GM19240 (cell line): ENCODE results near the gene KCNH6.

ENCODE experiments used
- DNase-seq: peaks from one replicate; pipeline ENCODE4 v3.0.0; 2011; ENCODE audit warnings: low spot score; ENCODE audit not compliant: insufficient read length

The KCNH6 gene

DNA sequence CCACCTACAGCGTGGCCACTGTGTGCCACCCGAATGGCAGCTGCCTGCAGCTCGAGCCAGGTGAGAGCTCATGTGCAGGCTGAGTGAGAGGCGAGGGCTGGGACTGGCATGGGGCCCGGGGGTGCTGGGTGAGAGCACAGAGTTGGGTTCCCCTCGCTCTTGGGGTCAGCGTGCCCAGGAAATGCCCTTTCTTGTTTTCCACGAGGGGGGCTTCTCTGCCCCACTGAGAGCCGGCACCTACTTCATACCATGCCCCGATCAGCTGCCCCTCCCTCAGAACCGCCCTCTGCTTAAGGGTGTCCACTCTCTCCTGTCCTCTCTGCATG is 36.2 kb upstream of the KCNH6 start:
- DNase-seq: no peak

DNA sequence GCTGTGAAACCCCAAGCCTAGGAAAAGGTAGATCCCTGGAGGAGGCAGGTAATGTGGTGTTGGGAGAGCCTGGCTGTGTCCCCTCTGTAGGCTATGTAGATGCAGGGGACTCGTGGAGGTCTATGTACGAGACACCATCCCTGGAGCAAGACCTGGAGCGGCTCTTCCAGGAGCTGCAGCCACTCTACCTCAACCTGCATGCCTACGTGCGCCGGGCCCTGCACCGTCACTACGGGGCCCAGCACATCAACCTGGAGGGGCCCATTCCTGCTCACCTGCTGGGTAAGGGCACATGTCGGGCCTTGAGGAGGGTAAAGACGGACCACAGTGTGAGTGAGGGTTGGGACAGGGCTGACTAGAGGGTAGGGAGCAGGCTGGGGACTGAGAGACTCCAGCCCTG is 34.3 kb upstream of the KCNH6 start:
- no peak for DNase-seq

DNA sequence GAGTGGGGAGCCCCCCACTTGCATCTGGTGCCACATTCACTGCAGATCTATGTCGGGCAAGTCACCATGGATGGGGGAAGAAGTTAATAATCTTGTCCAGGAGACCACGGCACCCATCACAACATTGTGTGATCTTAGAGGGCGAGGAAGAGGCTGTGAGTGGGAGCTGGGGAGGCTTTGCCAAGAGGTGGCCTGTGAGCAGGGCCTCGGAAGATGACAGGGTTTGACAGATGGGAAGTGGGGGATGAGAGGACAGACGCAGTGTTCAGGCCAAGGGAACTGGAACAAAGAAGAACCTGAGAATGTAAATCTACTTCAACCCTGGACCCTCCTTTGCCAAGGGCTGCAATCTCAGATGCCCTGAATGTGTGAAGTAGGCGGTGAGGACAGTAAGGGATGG is 33.9 kb upstream of the KCNH6 start:
- no peak for DNase-seq

DNA sequence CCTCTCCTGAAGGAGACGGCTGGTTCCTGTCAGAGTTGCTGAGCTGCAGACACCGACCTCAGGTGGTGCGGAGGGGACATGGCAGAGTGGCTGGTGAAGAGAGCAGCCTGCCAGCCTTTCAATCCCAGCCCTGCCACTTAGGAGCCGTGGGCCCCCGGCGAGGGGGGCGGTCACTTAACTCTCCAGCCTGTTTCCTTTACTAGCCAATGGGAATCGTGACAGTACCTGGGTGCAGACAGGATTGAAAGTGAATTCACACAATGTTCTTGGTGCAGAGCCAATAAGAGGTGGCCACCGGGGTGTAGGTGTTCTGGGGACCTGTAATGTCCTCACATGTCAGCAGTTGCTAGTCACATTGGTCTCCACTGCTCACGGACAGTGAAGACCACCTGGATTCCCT is 32.8 kb upstream of the KCNH6 start:
- no peak for DNase-seq

DNA sequence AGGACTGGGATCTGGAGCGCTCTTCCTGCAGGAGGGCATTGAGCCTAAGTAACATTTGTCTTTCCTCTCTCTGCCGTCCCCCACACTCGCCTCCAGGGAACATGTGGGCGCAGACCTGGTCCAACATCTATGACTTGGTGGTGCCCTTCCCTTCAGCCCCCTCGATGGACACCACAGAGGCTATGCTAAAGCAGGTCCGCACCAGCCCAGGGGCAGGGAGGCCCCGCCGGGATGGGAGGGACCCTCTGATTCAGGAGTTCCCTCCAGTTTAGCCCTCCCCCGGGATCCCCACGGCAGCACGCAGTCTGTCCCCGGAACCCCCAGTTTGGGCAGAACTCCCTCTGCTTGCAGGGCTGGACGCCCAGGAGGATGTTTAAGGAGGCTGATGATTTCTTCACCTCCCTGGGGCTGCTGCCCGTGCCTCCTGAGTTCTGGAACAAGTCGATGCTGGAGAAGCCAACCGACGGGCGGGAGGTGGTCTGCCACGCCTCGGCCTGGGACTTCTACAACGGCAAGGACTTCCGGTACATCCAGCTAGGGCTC is 32.2 kb upstream of the KCNH6 start:
- no peak for DNase-seq

DNA sequence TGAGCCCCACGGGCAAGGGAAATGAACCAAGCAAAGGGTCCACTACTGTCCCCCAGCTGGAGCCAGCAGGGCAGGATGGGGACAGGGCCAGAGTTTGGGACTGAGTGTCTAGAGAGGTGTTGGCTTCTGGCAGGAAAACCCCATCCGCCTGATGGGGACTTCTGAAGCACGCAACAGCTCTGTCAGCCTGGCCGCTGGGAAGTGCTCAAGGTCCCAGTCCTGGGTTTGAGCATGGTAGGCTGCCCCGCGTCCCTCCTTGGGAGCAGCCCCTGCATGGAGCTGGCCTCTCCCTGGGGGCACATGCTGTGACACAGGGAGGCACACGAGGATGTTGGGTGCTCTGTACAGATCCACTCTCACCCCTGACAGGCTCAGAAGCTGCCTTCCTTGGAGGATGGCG is 31.7 kb upstream of the KCNH6 start:
- DNase-seq: no peak

DNA sequence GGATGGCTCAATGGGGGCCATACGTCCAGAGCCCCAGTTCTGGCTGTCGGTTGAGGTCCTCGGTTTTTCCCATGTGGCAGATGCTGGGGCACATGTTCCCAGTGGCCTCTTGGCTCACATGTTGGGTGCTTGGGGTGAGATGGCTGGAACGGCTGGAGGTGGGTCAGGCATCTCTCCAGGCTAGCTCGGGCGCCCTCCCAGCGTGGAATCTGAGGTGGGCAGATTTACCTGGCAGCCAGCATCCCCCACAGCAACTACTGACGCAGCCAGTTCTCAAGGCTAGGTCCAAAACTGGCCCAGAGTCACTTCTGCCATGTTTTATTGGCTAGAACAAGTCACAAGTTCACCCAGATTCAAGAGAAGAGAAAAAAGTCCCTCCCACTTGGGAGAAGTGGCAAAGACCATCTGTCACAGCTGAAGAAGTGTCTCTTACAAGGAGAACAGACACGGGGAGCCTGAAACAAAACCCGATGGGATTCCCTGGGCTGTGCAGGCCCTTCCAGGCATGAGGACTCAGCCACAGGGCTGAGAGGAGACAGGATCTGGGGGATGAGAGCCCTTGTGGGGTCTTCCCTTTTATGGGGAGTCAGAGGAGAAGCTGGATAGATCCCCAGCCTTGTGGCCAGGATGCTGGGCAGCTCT is 31.1 kb upstream of the KCNH6 start:
- DNase-seq: no peak

DNA sequence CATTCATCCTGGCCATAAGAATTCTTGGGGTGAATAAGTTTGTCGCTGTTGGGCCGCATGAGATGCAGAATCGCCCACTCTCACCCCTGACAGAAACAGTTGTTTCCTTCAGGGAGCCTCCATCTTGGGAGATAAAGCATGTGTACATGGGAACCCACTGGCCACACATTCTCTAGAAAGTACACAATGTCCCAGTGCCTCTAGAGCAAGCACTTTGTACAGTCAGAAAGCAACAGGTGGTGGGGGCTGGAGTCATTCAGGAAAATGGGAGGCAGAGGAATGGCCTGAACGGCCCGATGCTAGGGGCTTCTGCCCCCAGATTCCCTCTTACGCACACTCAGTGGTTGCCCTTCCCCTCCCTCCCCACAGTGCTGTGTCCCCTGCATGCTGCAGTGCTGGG is 30.2 kb upstream of the KCNH6 start:
- no peak for DNase-seq

DNA sequence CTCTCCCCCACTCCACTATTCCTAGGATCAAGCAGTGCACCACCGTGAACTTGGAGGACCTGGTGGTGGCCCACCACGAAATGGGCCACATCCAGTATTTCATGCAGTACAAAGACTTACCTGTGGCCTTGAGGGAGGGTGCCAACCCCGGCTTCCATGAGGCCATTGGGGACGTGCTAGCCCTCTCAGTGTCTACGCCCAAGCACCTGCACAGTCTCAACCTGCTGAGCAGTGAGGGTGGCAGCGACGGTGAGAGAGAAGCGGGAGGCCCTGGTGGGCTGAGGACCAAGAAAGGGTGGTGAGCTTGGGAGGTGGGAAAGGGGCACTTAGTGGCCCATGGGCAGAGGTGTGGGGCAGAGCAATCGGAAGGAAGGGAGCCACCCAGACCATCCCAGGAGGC is 29.7 kb upstream of the KCNH6 start:
- DNase-seq: no peak

DNA sequence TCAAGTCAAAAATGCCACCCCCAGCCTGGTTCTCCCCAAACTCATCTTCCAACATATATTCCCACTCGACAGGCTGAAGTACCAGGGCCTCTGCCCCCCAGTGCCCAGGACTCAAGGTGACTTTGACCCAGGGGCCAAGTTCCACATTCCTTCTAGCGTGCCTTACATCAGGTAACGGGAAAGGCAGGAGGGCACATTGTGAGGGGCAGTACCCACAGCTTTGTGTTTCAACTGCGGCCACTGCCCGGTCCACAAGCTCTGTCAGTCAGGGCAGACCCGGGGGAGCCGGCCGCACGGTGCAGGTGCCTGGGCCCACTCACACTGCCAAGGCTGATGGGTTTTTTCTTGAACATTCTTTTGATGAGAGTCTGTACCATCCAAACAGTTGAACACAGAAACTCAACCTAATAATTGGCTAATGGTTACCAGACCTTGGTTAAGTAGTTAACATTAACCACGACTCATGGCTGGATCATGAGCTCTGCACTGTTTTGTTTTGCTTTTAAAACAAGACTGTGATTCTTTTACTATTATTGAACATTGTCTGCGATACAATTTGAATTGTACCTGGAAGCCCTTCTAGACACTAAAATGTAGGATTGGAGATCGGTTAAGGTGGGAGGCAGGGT is 28.7 kb upstream of the KCNH6 start:
- no peak for DNase-seq

DNA sequence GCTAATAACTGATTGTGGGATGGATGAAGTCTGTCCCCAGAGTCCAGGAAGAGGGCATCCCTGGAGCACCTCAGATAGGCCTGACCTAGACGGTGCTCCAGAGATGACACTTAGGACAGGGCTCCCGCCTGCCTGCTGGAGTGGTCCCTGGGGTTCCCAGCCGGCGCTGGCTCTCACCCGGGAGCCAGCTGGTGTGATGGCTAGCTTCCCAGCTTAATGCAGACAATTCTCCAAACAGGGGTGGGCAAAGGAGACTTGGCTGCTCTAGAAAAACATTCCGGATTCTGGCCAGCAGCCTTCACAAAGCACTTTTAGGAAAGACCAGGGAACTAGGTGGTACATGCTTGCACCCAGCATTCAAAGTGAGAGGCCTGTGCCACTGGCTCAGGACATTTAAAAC is 27.7 kb upstream of the KCNH6 start:
- no peak for DNase-seq

DNA sequence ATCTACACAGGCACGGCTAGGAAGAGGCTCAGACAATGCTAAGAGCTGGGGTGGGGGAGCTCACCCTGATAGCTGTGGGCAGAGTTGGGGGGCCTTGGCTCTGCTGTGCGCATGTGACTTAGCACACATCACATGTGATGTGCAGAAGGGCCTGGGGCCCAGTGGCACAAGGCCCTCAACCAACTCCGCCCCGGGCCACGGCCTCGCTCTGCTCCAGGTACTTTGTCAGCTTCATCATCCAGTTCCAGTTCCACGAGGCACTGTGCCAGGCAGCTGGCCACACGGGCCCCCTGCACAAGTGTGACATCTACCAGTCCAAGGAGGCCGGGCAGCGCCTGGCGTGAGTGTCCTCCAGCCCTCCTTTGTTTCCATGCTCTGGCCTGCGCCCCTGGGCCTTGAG is 27.0 kb upstream of the KCNH6 start:
- no peak for DNase-seq

DNA sequence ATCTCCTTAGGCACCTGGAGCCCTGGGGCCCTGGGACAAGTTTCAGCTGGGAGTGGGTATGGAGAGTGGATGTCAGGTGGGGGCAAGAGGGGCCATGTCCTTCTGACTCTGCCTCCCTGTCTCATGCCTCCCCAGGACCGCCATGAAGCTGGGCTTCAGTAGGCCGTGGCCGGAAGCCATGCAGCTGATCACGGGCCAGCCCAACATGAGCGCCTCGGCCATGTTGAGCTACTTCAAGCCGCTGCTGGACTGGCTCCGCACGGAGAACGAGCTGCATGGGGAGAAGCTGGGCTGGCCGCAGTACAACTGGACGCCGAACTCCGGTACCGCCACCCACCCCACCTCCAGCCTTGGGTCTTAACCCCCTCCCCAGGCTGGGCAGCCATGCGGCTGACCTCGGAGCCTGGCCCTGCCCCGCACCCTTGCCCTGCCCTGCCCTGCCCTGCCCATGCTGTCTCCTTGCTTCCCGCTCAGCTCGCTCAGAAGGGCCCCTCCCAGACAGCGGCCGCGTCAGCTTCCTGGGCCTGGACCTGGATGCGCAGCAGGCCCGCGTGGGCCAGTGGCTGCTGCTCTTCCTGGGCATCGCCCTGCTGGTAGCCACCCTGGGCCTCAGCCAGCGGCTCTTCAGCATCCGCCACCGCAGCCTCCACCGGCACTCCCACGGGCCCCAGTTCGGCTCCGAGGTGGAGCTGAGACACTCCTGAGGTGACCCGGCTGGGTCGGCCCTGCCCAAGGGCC is 26.3 kb upstream of the KCNH6 start:
- DNase-seq: no peak

DNA sequence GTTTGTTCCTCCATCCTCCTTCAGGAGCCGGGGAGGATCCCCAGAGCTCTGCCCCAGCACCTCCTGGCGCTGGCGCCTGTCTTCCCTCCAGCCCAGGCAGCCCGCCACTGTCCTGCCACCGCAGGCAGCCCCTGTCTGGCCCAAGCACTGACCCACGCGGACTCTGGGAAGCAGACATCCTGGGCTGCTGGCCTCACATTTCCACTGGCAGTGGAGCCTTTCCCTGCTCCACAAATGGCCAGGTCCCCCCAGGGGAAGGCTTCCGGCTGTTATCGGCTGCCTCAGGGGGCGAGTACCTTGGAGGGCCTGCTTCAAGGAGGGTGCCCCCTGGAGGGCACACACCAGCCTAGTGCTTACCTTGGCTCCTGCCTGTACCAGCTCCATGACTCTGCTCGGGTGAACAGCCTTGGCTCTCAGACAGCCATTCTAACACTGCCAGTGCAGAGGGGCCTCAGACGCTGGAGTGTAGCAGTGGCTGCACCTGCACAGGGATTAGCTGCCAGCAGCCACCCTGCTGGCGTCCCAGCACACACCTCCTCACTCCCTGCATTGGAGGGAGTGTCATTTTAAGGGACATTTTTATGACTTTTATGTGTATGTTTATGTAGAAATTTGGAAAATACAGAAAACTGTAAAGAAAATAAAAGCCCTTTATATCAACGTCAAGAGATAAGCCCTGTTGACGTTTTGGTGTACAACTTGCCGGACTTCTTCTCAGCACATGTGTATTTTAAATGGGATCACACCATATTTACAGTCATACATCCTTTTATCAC is 25.3 kb upstream of the KCNH6 start:
- no peak for DNase-seq

DNA sequence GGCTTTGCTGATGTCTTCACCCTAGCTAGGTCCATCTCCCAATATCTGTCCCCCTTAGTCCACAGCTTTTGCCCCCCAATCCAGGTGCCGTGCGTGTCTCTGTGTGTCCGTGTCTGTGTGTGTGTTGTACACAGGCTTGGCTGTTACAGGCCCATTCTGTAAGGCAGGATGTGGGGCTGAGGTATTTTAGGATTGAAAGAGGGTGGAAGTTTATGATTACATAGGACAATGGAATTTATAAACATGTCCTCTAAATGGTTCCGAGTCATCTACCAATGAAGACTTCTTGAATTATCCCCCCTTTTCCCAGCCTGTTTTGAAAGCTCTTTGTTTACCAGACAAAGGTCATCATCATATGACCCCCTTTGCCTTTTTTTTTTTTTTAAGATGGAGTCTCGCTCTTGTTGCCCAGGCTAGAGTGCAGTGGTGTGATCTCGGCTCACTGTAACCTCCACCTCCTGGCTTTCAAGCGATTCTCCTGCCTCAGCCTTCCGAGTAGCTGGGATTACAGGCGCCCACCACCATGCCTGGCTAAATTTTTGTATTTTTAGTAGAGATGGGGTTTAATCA is 24.4 kb upstream of the KCNH6 start:
- no peak for DNase-seq

DNA sequence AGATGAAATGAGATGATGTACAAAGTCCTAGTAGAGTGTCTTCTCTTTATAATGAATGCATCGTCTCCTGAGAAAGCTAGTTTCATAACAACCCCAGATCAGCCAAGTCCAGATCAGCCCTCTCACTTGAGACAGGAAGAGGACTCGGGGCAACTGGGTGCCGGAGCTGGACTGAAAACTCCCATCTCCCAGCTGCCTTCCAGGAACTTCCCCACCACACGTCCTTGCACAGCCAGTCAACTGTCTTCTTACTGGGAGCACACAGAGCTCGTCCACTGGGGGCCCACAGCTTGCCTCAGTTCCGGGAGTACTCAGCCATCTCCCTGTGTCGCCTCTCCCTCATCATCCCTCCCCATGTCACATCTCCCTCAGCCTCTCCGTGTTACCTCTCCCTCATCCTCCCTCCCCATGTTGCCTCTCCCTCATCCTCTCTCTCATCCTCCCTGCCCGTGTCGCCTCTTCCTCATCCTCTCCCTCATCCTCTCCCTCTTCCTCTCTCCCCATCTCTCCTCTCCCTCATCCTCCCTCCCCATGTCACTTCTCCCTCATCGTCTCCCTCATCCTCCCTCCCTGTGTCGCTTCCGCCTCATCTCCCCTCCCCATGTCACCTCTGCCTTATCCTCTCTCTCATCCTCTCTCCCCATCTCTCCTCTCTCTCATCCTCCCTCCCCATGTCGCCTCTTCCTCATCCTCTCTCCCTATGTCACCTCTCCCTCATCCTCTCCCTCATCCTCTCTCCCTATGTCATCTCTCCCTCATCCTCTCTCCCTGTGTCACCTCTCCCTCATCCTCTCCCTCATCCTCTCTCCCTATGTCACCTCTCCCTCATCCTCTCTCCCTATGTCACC is 22.4 kb upstream of the KCNH6 start:
- DNase-seq: no peak

DNA sequence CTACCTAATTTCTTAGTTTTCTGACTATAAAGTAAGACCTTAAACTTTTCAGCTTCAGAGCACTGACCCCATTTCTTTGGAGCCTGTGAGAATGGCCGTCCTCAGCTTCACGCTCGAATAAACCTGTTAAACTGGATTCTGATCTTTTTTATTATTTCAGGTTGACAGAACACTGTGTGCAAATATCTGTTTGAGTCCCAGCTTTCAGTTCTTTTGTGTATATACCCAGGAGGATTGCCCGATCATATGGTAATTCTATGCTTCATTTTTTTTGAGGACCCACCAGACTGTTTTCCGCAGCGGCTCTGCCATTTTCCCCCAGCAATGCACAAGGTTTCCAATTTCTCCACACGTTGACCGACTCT is 19.8 kb upstream of the KCNH6 start:
- DNase-seq: no peak

DNA sequence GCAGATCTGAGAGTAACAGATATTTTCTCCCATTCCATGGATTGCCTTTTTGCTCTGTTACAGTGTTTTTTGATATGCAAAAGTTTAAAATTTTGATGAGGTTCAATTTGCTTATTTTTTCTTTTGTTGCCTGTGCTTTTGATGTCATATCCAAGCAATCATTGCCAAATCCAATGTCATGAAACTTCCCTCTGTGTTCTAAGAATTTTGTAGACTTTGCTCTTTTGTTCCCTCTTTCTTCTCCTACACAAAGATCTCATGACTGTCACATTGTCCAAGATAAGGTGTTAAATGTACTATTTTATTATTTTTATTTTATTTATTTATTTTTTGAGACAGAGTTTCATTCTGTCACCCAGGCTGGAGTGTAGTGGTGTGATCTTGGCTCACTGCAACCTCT is 18.9 kb upstream of the KCNH6 start:
- no peak for DNase-seq

DNA sequence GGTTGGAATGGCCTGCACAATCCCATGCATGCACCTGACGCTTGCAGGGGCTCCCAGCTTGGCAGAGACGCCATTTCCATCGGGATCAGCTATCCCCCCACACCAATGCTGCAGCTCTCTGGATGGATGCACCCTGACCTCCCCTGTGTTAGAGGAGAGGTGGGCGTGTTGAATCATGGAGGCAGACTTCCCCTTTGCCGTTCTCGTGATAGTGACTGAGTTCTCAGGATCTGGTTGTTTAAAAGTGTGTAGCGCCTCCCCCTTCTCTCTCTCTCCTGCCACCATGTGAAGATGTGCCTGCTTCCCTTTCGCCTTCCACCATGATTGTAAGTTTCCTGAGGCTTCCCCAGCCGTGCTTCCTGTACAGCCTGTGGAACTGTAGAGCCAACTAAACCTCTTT is 17.8 kb upstream of the KCNH6 start:
- DNase-seq: no peak

DNA sequence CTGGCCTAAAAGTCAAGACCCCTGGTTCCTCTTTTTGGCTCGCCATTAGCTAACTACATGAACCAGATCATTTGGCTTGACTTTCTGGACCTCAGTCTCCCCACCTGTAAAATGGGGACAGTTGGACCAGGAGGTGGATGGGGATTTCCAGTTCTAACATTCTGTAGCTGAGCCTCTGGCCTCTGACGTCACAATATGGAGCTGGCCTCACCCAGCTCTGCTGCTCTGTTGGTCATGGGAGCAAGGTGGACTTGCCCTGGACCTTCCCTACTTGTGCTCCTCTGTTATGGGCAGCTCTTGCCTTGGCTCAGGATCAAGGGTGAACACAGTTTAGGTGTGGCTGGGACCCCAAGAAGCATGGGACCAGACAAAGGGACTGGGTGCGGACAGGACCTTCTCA is 16.5 kb upstream of the KCNH6 start:
- no peak for DNase-seq

DNA sequence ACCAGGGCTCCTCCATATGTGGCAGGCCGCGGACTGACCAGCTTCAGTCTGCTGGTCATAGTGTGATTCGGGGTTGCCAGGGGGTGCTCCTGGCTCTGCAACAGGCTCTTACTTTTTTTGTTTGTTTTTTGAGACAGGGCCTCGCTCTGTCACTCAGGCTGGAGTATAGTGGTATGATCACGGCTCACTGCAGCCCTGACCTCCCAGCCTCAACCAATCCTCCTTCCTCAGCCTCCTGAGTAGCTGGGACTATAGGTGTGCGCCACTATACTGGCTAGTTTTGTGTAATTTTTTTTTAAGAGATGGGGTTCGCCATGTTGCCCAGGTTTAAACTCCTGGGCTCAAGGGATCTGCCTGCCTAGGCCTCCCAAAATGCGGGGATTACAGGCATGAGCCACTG is 11.8 kb upstream of the KCNH6 start:
- no peak for DNase-seq
